AG09309 (cell line): ENCODE measurements around the gene ANKDD1B.
"Not testable (repeated sequence)": the region's sequence is repeated elsewhere in the genome, so short reads cannot be mapped to it uniquely, and the experiment has no call there.

Experiments
- DNase-seq: peaks from one replicate; pipeline ENCODE4 v3.0.0-alpha.2; 2010; ENCODE audit warnings: low read depth
- H3K4me3 ChIP-seq: 2 replicates; pipeline ENCODE4 v1.5.1; 2011; ENCODE audit warnings: mild to moderate bottlenecking, low read depth, low read length, moderate library complexity; ENCODE audit not compliant: control insufficient read depth
- CTCF ChIP-seq: IDR thresholded peaks from 2 replicates; pipeline ENCODE4 v1.5.1; 2011; ENCODE audit warnings: mild to moderate bottlenecking, low read depth, low read length, inconsistent platforms; ENCODE audit not compliant: insufficient read depth, control insufficient read depth; ENCODE audit errors: missing control alignments

Gene ANKDD1B

GRCh38 chr5:75690669-75691068 is 79.4 kb downstream of the ANKDD1B start:
- no peak for TF ChIP-seq CTCF
- no peak overlapping the region for H3K4me3 ChIP-seq
- DNase-seq = no peak

DNA sequence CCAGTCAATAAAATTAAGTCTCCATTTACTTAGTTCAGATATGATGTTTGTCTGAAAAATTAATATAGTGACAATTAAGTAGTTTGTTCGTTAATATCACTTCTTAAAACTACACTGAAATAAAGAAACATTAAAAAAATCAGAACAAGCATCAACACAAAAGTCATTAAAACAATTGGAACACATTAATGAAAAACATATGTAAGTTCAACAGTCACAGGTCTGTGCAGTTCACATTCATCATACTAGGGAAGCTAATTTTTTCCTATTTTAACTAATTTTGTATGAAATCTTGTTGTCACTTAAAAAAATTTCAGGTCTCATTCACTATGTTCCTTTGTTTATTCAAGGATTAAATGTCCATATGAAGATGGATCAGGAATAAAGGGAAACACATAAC is 83.5 kb downstream of the ANKDD1B start:
- DNase-seq = no peak
- no peak overlapping the region for H3K4me3 ChIP-seq
- no peak for TF ChIP-seq CTCF

DNA sequence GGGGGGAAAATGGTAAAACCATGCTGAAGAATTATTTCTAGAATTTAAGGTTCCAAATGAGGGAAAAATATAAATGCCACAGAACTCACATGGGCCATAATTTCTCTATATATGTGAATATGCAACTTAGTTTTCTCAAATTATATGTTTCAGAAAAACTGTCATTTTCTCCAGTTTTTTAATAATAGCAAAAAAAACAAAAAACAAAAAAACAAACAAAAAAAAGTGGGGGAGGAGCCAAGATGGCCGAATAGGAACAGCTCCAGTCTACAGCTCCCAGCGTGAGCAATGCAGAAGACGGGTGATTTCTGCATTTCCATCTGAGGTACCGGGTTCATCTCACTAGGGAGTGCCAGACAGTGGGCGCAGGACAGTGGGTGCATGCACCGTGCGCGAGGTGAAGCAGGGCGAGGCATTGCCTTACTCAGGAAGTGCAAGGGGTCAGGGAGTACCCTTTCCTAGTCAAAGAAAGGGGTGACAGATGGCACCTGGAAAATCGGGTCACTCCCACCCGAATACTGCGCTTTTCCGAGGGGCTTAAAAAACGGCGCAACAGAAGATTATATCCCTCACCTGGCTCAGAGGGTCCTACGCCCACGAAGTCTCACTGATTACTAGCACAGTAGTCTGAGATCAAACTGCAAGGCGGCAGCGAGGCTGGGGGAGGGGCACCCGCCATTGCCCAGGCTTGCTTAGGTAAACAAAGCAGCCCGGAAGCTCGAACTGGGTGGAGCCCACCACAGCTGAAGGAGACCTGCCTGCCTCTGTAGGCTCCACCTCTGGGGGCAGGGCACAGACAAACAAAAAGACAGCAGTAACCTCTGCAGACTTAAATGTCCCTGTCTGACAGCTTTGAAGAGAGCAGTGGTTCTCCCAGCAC is 84.5 kb downstream of the ANKDD1B start:
- H3K4me3 ChIP-seq, DNase-seq: not testable (repeated sequence)

DNA sequence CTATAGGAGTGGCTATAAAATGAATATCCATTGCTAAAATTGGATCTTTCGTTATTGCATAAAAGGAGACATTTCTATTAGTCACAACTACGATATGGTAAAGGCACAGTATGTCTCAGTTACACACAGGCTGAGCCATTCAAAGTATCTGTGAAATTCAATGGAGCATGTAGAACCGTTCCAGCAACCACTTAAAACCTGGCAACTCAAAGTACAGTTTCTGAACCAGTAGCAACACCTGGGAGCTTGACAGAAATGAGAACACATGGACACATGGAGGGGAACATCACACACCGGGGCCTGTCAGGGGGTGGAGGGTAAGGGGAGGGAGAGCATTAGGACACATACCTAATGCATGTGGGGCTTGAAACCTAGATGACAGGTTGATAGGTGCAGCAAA is 90.6 kb downstream of the ANKDD1B start:
- H3K4me3 ChIP-seq = no peak overlapping the region
- no peak for DNase-seq
- TF ChIP-seq CTCF = no peak

GRCh38 chr5:75706016-75706415 is 94.8 kb downstream of the ANKDD1B start:
- H3K4me3 ChIP-seq = no peak overlapping the region
- no peak for DNase-seq
- no peak for TF ChIP-seq CTCF

- DNase-seq = no peak
- H3K4me3 ChIP-seq = no peak overlapping the region
- TF ChIP-seq CTCF = no peak
These were observed 95.5 kb downstream of the ANKDD1B start for GRCh38 chr5:75706775-75707174.

DNA sequence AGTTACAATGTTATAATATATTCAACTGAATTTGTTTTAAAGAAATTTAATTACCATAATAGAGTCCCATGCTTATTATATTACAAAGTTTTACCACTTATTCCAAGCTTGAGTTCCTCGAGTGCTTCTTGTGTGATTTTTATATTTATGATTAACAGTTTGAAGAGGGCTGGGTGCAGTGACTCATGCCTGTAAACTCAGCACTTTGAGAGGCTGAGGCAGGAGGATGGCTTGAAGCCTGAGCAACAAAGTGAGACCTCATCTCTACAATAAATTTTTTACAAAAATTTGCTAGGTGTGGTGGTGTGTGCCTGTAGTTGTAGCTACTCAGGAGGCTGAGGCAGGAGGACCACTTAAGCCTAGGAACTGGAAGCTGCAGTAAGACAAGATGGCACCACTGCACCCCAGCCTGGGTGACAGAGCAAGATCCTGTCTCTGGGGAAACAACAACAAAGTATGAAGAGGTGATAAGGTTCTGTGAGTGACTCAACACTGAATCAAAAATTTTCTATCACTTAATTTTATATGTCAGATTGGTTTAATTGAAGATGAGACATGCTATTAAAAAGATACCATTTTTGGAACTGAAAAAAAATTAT is 96.8 kb downstream of the ANKDD1B start:
- DNase-seq = no peak

More for the DNA sequence above, 96.8 kb downstream of the ANKDD1B start:
- no peak overlapping the region for H3K4me3 ChIP-seq
- no peak for TF ChIP-seq CTCF
